WI38 (cell line): ENCODE measurements around the gene ABLIM3.

Experiments used
- H3K4me3 ChIP-seq: 2 replicates; pipeline ENCODE4 v1.5.1; 2011; ENCODE audit warnings: low read depth, mild to moderate bottlenecking, control low read depth, low read length
- TF ChIP-seq, protein P1 (sequence below): IDR thresholded peaks from 2 replicates; pipeline ENCODE4 v1.5.1; 2012; ENCODE audit warnings: low read depth, mild to moderate bottlenecking, control low read depth, low read length

Gene ABLIM3

DNA sequence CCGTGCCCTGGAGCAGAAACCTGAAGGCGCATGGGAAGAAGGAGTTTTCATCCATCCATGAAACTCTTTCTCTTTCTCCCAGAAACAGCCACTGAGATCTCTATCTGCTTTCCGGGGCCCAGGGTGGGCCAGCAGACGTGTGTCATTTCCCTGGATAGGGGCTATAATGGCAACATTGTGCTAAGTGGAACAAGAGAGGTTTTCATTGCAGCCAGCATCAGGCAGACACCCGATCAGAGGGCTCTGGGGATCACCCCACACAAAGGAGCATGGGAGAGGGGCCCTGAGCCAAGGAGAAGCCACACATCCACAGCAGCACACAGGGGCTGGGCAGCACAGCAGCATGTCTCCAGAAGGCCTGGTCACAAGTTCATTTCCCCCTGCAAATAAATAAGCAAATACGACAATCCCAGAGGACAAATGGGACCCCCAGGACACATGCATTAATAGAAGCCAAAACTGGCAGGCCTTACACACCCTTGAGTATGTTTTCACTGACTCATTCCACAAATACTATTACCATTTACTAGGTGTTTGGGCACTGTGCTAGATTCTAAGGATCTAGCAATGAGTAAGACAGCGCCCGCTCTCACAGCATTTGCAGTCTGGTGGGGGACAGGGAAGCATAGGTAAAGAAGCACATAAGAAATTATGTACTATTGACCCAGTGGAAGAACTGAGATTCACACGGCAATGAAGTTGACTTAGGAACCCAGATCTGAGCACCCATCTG lies 126.1 kb downstream of the ABLIM3 start:
- H3K4me3 ChIP-seq: no peak overlapping the region
- TF ChIP-seq, protein P1, sequence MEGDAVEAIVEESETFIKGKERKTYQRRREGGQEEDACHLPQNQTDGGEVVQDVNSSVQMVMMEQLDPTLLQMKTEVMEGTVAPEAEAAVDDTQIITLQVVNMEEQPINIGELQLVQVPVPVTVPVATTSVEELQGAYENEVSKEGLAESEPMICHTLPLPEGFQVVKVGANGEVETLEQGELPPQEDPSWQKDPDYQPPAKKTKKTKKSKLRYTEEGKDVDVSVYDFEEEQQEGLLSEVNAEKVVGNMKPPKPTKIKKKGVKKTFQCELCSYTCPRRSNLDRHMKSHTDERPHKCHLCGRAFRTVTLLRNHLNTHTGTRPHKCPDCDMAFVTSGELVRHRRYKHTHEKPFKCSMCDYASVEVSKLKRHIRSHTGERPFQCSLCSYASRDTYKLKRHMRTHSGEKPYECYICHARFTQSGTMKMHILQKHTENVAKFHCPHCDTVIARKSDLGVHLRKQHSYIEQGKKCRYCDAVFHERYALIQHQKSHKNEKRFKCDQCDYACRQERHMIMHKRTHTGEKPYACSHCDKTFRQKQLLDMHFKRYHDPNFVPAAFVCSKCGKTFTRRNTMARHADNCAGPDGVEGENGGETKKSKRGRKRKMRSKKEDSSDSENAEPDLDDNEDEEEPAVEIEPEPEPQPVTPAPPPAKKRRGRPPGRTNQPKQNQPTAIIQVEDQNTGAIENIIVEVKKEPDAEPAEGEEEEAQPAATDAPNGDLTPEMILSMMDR: no peak

DNA sequence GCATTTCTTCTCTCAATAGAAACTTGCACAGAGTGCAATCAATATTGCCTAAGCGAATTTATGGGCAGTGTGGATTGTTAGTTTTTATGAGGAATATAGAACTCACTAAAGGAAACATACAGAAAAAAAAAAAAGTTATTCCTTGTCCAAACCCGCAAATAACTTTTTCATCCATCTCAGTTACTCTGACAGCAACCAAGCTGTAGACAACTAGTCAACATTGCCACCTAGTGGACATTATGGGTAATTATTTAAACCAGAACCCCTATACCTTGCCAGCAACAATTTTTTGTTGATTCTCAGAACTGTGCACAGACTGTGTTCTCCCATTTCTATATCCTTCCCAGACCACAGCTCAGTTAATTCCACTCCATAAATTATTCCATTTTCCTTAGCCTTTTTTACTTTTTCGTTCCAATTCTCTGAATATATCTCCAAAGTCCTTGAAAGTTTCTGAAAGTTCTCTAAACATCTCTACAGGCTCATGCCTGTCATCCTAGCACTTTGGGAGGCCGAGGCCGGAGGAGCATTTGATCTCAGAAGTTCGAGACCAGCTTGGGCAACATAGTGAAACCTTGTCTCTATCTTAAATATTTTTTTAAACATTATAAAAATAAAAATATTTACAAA lies 127.8 kb downstream of the ABLIM3 start:
- no peak overlapping the region for H3K4me3 ChIP-seq
- TF ChIP-seq, protein P1: peak; percentile 43; the same call in 1 of the 2 replicates

DNA sequence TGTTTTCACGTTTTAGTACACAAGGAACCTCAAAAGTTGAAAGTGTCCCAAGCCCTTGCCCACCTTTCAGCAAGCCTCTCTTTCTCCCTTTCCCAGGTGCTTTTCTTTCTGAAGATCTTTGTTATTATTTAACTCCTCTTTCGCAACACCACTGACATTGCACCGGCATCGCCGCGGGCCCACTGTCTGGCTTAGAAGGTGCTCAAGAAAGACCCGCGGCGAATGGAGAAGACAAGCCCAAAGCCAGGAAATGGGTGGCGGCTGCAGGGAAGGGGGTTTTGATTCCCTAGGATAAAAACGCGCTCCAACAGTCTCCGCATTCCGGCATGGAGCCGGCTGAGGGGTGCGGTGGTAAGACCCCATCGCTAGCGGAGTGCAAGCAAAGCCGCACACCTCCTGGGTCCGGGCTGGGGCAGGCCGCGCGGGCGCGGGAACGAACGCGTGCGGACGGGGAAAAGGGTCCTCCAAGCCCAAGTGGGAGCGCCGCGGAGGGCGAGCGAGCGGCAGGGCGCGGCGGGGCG lies 130.0 kb downstream of the ABLIM3 start:
- TF ChIP-seq, protein P1: no peak
- peak overlapping the region; percentile 79 for H3K4me3 ChIP-seq

DNA sequence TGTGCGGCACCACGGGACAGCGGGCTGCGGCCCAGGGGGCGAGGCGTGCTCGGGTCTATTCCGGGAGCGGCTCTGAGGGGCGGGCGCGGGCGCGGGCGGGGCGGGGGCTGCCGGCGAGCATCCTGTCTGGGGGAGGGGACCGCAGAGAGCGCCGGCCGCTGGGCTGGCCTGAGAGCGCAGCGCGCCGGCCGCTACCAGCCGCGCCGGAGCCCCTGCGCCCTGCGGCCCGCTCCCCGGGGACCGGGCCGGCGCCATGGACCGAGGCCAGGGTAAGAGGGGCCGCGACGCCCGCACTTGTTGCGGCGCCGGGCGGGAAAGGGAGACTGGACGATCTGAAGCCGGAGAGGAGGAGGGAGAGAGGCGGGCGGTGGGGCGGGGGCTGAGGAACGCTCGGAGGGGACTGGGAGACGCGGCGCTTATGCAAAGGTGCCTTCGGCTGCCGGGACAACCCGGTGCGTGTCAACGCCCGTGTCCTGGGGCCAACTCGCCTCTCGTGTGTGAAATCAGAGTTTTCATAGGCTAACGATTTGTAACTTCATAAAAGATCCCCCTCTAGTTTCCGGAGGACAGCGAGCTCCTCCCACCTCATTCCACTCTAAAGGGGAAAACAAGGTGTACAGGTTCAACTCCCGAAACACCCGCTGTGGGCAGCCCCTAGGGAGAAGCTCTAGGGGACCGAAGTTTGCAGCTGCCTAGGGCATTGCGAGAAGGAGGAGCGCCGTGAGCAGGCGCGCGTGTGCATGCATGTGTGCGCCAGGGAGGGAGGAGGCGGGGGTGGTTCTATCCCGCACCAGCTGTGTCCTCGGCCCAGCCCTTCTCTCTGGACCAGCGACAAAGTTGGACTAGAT lies 130.6 kb downstream of the ABLIM3 start, which contains the start of gene AFAP1L1:
AFAP1L1 (plus strand) TSS at position 144 of the 848 bp plus-strand sequence; CDS start at position 254, 110 bp downstream.
- TF ChIP-seq, protein P1: no peak
- peak within 1 kb of the TSS; percentile 79 for H3K4me3 ChIP-seq

DNA sequence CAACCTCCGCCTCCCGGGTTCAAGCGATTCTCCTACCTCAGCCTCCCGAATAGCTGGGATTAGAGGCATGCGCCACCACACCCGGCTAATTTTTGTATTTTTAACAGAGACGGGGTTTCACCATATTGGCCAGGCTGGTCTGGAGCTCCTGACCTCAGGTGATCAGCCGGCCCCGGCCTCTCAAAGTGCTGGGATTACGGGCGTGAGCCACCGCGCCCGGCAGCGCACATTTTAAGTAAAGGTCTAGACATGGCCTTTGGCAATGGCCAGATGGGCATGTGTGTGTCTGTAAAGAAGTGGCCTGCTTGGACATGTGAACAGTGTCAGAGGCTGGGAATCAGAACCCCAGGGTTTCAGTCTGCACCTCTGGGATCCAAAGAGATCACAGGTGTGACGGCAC lies 131.5 kb downstream of the ABLIM3 start:
- peak overlapping the region; percentile 79 for H3K4me3 ChIP-seq

DNA sequence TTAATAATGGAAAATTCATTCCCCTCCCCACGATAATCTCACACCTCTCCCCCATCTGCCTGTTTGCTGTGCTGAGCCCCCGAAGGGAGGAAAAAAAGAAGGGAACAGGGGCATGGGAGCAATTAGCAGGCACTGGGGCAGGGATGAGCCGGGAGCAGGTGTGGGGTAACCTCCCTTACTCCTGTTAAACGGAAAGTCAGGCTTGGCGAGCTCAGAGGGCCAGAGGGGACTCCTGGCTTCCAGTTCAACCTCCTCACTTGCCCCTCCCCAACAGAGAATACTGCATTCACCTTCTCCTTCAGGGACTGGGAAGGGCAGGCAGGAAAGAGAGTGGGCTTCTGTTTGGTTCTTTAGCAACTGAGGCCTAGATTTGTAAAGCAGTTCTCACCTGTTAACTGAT lies 131.9 kb downstream of the ABLIM3 start:
- TF ChIP-seq, protein P1: no peak
- H3K4me3 ChIP-seq: no peak overlapping the region

DNA sequence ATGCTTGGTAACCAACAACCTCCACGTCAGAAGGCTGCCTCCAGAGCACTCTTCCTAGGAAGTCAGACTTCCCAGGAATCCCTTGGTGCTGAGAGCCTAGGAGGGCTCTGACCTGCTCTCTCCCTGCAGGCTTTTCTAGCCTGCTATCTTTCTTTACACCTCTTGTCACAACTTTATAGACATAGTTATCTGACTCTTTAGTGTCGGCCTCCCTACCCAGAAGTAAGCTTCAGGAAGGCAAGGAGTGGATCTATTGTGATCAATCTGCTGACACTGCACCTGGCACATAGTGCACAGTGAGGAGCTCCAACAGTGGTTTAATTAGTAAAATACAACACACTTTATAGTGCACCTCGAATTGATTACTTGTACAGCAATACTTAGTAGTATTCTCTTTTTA lies 132.7 kb downstream of the ABLIM3 start:
- TF ChIP-seq, protein P1: no peak
- no peak overlapping the region for H3K4me3 ChIP-seq
